ENCODE data around the gene CHST4.
A peak's percentile ranks its signal among the peaks of the same experiment; 100 is the strongest.
"Not testable (repeated sequence)": the region's sequence is repeated elsewhere in the genome, so short reads cannot be mapped to it uniquely, and the experiment has no call there.

The CHST4 gene

DNA sequence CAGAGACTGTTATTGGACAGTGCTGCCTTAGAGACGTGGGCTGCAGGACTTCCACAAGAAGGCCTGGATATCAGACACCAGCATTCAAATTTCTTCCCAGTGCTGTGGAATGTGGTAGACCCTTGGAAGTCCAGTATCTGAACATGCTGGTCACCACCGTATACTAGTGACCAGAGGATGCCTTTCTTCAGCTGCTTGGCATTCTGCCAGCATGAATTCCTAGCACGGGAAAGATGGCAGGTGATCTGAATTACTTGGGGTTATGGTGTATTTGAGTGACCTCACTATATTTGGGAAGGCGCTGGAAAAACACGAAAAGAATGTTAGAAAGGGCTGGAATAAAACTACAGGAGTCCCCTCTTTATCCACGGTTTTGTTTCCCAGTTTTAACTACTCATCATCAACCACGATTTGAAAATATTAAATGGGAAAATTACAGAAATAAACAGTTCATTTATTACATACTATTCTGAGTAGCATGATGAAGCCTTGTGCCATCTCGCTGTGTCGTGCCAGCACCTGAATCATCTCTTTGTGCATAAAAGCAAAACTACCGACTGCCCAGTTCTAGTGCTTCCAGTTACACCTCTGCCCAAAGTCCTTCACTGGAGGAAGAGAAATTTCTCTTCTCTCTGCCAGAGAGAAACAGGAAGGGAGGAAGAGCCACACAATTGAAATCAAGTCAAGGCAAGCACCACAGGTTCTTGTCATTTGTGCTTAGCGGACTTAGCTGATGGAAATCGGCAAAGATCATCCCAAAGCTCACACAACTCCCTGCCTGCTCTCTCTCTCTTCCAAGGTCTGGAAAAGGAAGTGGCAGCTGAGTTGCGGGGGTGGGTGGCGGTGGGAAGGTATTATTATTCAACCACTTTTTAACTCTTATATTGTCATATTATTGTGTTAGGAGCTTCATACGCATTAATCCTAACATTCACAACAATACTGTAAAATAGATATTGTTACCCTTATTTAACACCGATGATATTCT is 1.4 kb upstream of the CHST4 start:
- no peak for DNase-seq (ENCODE audit: low read depth)

DNA sequence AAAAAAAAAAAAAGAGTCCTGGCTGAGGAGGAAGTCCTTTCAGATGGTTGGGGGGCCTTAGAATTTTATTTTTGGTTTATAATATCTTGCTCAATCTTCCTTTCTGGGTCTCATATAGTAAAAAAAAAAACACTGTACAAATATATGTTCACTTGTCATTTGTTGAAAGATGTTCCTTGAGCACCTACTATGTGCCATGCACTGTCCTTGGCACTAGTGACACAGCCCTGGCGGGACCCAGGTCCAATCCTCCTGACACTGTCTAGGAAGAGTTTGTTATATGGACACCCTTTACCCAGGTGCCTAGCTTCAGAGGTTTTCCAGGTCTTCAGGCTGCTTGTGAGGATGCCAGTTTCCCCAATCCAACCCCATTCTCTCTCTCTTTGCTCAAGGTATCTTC is 2.0 kb downstream of the CHST4 start:
- no peak for DNase-seq (ENCODE audit: low read depth)

DNA sequence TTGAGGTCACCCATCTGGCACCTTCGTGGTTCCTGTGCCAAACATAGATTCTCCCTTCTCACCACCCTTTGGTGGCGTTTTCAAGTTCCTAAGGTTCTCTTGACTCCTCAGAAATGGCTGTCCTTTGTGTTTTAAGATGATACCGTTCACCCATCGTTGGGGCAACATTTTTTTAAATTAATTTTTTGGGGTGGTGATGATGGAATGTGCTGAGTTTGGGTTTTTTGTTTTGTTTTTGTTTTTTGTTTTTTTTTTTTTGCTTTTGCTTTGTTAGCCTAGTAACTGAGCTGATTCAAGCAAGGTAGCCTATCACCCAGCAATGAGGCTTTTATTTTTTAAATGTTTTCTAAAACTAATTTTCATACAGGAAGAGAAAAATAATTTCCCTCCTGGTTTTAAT is 2.6 kb downstream of the CHST4 start:
- no peak for DNase-seq (ENCODE audit: low read depth)

DNA sequence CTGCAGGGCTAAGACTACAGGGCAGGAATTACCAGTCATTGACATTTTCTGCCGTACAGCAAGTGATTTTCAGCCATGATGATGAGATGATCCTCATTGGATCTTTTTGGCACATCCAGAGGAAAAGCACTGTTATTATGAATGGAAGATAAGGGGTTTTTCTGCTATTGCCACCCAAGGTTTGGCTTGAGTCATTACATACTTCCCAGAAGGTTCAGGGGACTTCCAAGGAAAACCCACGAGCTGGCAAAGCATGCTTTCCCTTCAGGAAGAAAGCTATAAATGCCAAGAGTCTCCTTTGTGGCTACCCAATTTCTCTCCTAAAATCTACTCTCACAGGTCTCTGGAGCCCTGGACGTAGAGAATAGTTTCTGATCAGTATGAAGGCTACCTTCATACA is 6.1 kb downstream of the CHST4 start:
- DNase-seq (ENCODE audit: low read depth), result no peak

GRCh38 chr16:71536752-71537499 is 10.7 kb downstream of the CHST4 start:
- no peak for DNase-seq (ENCODE audit: low read depth)

DNA sequence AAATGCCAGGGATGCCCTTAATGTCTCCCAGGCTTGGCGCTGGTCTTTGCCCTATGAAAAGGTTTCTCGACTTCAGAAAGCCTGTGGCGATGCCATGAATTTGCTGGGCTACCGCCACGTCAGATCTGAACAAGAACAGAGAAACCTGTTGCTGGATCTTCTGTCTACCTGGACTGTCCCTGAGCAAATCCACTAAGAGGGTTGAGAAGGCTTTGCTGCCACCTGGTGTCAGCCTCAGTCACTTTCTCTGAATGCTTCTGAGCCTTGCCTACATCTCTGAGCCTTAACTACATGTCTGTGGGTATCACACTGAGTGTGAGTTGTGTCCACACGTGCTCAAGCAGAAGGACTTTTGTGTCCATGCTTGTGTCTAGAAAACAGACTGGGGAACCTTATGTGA is 11.4 kb downstream of the CHST4 start:
- DNase-seq (ENCODE audit: low read depth), result no peak

DNA sequence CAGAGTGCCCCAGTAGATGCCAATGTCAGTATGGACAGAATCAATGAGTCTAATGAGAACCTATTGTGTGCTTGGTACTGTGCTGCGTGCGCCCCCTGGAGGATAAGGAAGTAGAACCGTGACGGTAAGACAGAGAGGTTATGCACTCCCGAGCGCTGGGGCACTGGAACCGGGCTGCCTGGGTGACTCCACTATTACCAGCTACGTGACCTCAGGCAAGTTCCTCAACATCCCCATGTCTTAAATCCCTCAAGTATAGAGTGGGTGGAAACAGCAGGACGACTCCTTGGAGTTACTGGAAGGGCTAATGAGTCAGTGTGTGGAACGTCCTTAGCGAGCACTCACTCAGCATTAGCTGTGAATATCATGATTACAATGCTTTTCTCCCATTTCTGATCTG is 16.2 kb downstream of the CHST4 start:
- peak; percentile 7 for DNase-seq (ENCODE audit: low read depth)

GRCh38 chr16:71547168-71547567 is 20.9 kb downstream of the CHST4 start:
- no peak for DNase-seq (ENCODE audit: low read depth)

- DNase-seq (ENCODE audit: low read depth), result no peak
These were observed 26.7 kb downstream of the CHST4 start for GRCh38 chr16:71552698-71553503.

GRCh38 chr16:71555230-71555891 is 29.1 kb downstream of the CHST4 start:
- DNase-seq (ENCODE audit: low read depth), result no peak

DNA sequence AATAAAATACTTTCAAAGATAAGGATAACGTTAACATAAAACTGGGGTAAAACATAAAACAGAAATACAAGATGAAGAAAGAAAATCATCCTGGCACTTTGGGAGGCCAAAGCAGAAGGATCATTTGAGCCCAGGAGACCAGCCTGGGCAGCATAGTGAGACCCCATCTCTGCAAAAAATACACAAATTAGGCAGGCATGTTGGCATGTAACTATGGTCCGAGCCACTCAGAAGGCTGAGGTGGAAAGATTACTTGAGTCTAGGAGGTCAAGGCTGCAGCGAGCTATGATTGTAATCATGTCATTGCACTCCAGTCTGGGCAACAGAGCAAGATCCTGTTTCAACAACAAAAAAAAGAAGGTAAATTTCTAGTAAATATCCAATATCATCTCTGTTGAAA is 31.1 kb downstream of the CHST4 start:
- no peak for DNase-seq (ENCODE audit: low read depth)

- DNase-seq (ENCODE audit: low read depth), result no peak
These were observed 31.8 kb downstream of the CHST4 start for GRCh38 chr16:71557954-71558582.

DNA sequence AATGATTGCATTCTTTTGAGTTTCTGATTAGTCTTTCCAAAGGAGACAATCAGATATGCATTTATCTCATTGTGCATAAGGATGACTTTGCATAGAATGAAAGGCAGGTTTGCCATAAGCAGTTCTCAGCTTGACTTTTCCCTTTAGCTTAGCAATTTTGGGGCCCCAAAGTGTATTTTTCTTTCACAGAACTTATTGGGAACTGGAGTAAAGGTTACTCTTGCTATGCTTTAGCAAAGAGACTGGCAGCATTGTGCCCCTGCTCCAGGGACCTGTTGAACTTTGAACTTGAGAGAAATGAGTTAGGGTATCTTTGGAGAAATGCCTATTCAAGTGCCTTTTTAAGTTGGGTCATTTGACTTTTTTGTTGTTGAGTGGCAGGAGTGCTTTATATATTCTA is 33.6 kb downstream of the CHST4 start:
- no peak for DNase-seq (ENCODE audit: low read depth)

GRCh38 chr16:71561886-71562285 is 35.7 kb downstream of the CHST4 start:
- not testable (repeated sequence) for DNase-seq (ENCODE audit: low read depth)

DNA sequence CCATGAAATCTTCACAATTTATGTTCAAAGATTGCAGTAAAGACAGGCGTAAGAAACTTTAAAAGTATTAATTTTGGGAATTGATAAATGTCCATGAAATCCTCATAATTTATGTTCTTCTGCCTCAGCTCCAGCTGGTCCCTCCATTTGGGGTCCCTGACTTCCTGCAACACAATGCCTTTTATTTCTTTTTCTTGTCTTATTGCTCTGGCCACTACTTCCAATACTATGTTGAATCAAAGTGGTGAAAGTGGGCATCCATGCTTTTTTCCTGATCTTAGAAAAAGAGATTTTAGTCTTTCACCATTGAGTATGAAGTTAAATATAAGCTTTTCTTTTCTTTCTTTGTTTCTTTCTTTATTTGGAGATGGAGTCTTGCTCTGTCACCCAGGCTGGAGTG is 36.3 kb downstream of the CHST4 start:
- no peak for DNase-seq (ENCODE audit: low read depth)

GRCh38 chr16:71564335-71564967 is 38.2 kb downstream of the CHST4 start:
- no peak for DNase-seq (ENCODE audit: low read depth)

- no peak for DNase-seq (ENCODE audit: low read depth)
These were observed 39.8 kb downstream of the CHST4 start for GRCh38 chr16:71565812-71566700.

- DNase-seq (ENCODE audit: low read depth), result no peak
These were observed 41.7 kb downstream of the CHST4 start for GRCh38 chr16:71567931-71568330.

- DNase-seq (ENCODE audit: low read depth), result no peak
These were observed 42.3 kb downstream of the CHST4 start for GRCh38 chr16:71568551-71568950.

- DNase-seq (ENCODE audit: low read depth), result no peak
These were observed 43.4 kb downstream of the CHST4 start for GRCh38 chr16:71569621-71570020.

Data from T-helper 22 cell (primary cell).